MV-4-11 (cell line): ENCODE results near the gene PLK5.
"Not testable (repeated sequence)": the region's sequence is repeated elsewhere in the genome, so short reads cannot be mapped to it uniquely, and the experiment has no call there.

ENCODE experiments used
- DNase-seq: peaks from one replicate; lab custom pipeline; 2025; lab: John Stamatoyannopoulos, UW

The PLK5 gene

DNA sequence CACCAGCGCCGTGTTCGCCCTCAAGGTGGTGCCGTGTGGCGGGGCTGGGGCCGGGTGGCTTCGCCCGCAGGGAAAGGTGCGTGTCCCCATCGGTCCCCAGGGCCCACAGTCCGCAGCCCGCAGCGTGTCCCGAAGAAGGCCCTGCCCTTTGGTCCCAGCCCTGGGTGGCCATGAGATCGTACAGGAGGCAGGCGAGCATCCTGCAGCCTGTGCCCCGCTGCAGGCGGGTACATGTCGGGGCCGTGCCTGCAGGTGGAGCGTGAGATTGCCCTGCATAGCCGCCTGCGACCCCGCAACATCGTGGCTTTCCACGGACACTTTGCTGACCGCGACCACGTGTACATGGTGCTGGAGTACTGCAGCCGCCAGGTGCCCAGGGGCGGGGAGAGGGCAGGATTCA, 1.5 kb downstream of the PLK5 start:
- DNase-seq = no peak

DNA sequence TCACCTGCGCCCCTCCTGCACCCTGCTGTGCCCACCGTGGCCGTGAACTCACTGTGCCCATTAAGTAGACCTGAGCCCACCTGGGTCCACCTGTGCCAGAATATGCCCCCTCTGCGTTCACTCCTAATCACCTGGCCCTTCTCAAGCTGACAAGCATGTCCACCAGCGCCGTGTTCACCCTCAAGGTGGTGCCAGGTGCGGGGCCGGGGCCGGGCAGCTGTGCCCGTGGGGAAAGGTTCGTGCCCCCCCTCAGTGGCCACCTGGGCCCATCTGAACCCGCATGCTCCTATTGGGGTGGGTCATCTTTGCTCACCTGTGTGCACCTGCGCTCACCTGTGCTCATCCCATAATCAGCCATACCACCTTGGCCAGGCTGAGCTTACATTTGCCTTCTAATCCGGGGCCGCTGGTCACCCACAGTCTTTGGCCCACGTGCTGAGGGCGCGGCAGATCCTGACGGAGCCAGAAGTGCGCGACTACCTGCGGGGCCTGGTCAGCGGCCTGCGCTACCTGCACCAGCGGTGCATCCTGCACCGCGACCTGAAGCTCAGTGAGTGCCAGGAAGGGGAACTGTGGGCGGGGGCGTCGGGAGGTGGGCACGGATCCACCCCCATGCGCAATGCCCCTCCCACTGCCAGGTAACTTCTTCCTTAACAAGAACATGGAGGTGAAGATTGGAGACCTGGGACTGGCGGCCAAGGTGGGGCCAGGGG, 2.3 kb downstream of the PLK5 start:
- DNase-seq = no peak

DNA sequence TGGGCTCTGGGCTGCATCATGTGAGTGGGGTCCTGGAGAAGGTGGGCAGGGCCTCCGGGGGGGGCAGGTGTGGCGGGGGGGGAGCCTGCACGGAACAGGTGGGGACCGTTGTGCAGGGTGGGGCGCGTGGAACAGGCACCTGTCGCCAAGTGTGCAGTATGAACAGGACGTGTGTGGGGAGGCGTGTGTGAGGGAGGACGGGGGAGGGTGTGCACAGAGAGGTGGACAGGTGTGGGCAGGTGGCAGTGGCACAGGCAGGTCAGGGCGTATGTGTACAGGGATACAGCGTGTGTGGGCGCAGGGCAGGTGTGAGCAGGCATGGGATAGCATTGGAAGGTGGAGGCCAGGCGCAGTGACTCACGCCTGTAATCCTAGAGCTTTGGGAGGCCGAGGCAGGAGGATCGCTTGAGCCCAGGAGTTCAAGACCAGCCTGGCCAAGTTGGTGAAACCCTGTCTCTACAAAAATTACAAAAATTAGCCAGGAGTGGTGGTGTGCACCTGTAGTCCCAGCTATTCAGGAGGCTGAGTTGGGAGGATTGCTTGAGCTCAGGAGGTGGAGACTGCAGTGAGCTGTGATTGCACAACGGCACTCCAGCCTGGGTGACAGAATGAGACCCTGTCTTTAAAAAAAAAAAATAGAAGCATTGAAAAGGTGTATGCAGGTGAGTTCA, 3.2 kb downstream of the PLK5 start:
- DNase-seq = no peak

DNA sequence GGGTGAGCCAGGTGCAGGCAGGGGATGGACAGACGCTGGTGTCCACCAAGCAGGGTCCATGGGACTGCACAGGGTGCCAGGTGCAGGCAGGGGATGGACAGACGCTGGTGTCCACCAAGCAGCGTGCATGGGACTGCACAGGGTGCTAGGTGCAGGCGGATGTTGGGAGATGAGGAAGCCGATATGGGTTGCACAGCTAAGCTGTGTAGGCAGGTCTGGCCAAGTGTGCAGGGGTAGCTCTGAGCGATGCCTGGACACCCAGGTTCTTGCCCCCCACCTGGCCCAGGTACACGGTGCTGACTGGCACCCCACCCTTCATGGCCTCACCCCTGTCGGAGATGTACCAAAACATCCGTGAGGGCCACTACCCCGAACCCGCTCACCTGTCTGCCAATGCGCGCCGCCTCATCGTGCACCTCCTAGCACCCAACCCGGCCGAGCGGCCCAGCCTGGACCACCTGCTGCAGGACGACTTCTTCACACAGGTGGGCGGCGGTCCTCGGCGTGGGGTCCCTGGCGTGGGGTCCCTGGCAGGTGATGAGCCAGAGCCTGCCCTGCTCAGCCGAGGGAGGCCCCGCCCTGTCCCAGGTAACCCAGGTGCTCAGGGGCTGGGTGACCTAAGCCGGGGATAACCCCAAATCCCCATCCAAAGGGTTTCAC, 3.9 kb downstream of the PLK5 start:
- no peak for DNase-seq

DNA sequence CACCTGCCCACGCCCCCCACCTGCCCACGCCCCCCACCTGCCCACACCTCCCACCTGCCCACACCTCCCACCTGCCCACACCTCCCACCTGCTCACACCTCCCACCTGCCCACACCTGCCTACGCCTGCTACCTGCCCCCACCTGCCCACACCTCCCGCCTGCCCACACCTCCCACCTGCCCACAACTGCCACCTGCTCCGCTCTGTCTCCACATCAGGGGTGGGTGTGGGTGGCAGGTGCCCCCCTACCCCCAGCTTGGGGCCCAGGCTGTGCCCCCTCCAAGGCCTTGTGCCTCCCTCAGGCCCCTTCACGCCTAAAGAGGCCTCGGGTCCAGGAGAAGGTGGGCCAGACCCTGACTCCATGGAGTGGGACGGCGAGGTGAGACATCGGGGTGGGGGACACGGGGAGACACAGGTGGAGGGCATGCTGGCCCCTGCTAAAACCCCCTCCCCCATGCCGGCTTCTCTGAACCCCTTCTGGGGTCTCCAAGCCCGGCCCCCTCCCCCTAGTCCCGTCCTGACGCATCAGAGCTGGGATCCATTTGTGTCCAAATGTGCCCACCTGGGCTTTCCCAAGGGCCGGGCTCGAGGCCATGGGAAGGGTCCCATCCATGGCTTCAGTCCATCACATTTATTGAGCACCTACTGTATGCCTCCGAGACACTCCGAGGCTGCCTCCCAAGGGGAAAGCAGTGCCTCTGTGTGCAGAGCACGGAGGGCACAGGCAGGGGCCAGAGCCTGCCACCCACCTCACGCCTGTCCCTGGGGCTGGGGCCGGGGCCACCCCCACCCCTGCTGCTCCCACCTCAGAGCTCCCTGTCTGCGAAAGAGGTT, 4.9 kb downstream of the PLK5 start:
- DNase-seq = no peak

DNA sequence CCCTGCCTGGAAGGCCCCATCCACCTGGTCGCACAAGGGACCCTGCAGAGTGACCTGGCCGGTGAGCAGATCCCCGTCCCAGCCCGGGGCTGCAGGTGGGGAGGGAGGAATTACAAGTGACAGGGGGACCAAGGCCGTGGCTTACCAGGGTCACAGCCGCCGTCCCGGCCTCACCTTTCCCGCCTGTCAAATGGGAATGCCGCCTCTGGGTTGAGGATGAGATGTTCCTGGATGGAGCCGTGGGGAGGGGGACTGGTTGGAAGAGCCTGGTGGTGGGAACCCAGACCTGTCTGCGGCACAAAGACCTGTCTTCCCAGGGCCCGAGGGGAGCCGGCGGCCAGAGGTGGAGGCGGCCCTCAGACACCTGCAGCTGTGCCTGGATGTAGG, 5.5 kb downstream of the PLK5 start:
- DNase-seq = no peak

DNA sequence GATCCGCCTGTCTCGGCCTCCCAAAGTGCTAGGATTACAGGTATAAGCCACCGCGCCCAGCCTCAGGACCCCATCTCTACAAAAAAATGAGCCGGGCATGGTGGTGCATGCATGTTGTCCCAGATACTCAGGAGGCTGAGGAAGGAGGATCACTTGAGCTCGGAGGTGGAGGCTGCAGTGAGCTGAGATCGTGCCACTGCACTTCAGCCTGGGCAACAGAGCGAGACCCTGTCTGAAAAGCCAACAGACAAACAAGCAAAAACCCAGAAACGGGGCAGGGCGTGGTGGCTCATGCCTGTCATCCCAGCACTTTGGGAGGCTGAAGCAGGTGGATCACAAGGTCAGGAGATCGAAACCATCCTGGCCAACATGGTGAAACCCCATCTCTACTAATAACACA, 7.0 kb downstream of the PLK5 start:
- DNase-seq = not testable (repeated sequence)

DNA sequence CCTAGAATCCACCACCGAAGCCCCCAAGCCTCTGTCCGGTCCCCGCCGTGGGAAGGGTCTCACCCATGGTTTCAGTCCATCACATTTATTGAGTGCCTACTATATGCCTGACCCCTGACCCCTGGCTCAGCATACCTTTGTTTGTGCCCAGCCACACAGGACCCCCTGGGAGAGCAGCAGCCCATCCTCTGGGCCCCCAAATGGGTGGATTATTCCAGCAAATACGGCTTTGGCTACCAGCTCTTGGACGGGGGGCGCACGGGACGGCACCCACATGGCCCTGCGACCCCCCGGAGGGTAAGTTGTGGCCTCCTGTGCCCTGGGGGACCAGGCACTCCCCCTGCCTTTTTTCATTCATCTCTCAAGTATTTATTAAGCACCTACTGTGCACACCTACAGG, 7.7 kb downstream of the PLK5 start:
- no peak for DNase-seq

DNA sequence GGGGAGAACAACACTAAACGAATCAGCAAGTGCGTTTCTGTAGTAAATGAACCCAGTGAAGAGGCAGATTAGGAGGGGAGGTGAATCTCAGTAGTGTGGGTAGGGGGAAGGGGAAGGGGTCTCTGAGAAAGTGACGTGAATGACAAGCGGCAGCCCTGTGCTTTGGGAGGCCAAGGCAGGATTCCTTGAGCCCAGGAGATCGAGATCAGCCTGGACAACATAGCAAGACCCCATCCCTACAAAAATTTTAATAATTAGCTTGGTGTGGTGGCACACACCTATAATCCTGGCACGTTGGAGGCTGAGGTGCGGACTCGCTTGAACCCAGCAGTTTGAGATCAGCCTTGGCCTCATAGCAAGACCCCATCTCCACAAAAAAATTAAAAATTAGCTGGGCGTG, 8.1 kb downstream of the PLK5 start:
- DNase-seq = no peak

DNA sequence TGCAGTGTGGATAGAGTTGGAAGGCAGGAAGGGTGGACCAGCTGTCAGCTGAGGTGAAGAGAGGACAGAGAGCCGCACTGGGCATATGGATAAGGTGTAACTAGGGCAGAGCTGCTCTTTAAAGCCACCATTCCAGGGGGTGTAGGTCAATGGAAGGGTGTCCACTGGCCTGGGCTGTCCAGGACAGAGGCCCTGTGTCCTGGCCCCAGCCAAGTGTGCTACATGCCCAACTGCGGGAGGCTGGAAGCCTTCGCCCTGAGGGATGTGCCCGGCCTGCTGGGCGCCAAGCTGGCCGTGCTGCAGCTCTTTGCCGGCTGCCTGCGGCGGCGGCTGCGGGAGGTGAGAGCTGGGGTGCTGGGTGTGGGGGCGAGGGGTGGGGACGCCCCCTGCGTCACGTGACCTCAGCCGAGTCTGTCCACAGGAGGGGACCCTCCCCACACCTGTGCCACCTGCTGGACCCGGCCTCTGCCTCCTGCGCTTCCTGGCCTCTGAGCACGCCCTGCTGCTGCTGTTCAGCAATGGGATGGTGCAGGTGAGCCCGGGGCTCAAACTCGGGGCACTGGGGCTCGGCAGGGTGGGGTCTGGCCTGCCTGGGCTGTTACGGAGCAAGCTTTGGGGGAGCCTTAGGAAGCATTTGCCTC, 9.8 kb downstream of the PLK5 start:
- DNase-seq = no peak

DNA sequence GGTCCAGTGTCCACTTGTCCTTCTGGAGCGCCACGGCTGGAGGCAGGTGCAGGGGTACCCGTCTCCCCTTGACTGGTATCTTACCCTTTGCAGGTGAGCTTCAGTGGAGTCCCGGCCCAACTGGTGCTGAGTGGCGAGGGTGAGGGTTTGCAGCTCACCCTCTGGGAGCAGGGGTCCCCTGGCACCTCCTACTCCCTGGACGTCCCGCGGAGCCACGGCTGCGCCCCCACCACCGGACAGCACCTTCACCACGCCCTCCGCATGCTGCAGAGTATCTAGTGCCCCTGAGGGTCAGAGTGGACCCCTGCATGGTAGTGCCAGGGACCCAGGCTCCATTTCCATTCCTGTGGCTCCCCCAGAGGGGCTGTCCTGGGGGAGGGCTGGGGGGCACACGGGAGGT, 11.1 kb downstream of the PLK5 start:
- no peak for DNase-seq

DNA sequence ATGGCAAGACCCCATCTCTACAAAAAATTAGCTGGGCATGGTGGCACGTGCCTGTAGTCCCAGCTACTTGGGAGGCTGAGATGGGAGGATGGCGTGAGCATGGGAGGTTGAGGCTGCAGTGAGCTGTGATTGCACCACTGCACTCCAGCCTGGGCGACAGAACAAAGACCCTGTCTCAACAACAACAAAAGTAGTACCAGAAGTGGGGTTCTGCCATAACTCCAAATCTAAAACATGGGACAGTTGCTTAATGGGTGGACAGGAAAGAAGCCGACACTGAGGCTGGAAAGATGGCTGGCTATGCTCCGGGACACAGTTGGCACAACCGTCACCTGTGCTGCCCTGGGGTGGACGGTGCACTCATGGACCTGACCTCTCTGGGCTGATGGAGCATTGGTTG, 11.8 kb downstream of the PLK5 start:
- not testable (repeated sequence) for DNase-seq

DNA sequence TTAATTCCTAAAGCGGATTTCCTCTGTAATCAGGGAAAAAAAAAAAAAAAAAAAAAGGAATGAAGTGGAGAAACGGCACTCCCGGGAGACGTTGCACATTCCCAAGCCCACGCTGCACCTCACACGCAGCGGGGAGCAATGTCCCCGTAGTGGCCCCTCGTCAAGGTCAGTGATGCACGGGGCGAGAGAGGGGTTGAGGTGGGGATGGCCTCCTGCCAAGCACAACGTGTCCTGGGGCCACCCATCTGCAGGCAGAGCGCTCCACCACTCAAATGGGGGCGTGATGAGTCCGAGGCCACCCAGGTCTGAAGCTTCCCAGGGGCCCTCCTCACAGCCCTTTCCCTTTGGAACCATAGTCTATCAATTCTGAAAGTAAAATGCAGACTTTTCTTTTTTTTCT, 15.1 kb downstream of the PLK5 start:
- DNase-seq = no peak

DNA sequence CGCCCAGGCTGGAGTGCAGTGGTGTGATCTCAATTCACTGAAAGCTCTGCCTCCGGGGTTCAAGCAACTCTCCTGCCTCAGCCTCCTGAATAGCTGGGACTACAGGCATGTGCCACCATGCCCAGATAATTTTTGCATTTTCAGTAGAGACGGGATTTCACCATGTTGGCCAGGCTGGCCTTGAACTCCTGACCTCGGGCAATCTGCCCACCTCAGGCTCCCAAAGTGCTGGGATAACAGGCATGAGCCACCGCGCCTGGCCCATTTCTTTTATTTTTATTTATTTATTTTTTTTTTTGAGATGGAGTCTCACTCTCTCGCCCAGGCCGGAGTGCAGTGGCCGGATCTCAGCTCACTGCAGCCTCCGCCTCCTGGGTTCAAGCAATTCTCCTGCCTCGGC, 15.9 kb downstream of the PLK5 start:
- not testable (repeated sequence) for DNase-seq

DNA sequence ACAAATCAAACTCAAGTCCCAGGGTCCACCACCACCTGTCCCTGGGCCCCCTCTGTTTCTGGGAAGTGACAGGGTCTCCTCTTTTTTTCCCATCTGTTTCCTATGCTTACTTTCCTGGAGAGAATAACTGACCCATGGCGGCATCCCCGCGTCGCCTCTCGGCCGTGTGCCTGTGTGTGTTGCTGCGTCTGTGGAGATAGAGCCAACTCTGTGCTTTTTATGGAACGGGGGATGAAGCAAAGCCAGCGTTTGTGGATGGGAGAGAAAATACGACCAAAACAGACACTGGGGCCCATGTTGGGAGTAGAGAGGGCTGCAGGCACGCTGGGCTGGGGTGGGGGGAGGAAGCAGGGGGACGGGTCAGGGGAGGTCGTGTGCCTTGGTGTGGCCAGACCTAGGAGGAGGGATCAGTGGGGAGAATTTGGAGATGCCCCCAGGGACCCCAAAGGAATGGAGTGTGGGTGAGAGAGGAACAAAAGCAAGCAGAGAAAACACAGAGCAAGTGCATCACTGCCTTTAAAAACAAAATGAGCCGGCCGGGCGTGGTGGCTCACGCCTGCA, 16.6 kb downstream of the PLK5 start:
- no peak for DNase-seq

DNA sequence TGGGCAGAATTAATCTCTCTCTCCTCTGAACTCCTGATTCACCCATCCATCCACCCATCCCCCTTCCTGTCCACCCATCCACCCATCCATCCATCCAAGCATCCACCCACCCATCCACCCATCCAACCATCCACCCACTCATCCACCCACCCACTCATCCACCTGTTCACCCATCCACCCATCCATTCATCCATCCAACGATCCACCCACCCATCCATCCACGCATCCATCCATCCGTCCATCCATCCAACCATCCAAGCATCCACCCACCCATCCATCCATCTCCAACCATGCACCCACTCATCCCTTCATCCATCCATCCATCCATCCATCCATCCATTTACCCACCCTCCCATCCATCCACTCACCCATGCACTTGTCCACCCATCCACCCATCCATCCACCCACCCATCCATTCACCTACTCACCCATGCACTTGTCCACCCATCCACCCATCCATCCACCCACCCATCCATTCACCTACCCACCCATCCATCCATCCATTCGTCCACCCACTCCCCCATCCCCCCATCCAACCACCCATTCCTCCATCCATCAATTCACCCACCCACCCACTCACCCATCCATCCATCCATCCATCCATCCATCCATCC, 25.6 kb downstream of the PLK5 start:
- no peak for DNase-seq

DNA sequence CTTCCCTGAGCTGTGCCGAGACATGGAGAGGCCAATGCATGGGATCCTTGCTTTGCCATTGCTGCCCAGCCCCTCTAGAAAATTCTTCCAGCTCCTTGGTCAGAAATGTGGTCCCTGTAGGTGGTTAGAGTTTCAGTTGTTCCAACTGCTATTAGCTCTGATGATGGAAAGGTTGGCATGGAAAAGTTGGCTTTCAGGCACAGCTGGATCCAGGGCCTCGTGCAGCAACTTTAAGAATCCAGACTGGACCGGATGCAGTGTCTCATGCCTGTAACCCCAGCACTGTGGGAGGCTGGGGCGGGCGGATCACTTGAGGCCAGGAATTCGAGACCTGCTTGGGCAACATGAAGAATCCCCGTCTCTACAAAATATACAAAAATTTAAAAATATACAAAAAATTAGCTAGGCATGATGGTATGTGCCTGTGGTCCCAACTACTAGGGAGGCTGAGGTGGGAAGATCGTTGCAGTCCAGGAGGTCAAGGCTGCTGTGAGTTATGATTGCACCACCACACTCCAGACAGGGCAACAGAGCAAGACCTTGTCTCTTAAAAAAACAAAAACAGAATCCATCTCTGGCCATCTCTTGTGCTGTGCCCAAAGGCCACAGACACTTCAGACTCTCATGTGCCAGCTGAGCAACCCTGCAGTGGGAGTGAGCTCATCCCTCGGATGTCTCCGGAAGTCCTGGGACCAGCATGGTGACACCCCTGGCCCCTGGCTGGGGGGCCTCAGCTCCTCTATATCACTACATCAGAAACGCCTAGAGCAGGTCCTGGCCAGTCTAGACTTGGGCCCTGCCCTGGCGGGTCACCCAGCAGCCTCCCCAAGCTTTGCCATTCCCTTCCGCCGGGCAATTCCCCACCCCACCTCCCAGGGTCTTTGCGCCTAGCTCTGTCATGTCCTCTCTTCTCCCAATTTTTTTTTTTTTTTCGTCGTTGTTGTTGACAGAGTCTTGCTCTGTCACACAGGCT, 27.5 kb downstream of the PLK5 start:
- no peak for DNase-seq

DNA sequence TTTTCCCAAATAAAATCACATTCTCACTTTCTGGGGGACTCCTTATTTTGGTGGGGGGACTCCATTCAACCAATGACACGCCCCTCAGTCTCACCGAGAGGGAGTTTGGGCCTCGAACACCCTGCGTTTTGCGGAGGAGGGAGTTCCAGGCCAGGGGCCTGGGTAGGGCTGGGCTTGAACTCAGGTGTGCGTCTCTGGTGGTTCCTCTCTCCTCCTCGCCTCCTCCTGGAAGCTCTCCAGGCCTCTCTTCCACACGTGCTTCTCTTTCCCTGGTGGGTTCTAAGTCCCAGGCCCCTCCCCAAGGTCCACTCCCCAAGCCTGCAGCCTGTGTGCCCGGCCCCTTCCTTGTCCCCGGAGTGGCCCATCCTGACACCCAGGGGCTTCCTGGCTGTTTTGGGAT, 29.5 kb downstream of the PLK5 start:
- no peak for DNase-seq

DNA sequence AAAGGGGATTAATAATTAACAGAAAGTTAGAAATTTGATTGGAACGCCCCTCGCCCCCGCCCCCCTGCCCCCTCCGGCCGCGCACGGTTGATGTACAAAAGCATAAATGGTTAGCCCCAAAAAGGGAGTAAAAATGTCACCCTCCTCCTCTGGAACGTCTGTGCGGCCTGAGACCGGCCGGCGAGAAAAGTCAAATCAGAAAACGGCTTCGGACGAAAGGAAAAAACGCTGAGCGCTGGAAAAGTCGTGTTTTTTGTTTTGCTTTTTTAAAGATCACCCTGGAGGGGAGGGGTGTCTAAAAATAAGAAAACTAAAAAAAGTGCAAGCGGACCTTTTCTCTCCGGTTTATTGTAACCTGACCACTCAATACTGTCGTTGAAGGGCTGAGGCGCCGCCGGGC, 31.1 kb downstream of the PLK5 start:
- DNase-seq = no peak
